Naive thymus-derived CD4-positive, alpha-beta T cell (primary cell): Measurements from ENCODE around the gene KSR1. TPM values are rescaled to one million over a fixed set of nuclear protein-coding genes. Genes with fewer than 3 reads are reported as not detected.
"Not testable (repeated sequence)": the region's sequence is repeated elsewhere in the genome, so short reads cannot be mapped to it uniquely, and the experiment has no call there.

Source experiments
- ATAC-seq: fragments of 150-1000 bp; cut with Tn5 transposase; 2 replicates; pipeline ENCODE4 v1.10.0; 2021; ENCODE audit warnings: mild to moderate bottlenecking, moderate library complexity
- CTCF ChIA-PET: fragments of 350-600 bp; sonication (Branson Sonifier 250); formaldehyde crosslinking; loops from one replicate; lab custom pipeline; 2021; ENCODE audit warnings: antibody characterized with exemption; lab: Charles Lee
- POLR2A ChIA-PET: fragments of 350-600 bp; sonication (Branson Sonifier 250); formaldehyde crosslinking; loops from one replicate; lab custom pipeline; 2021; ENCODE audit warnings: antibody characterized with exemption, inconsistent platforms; lab: Charles Lee
- DNase-seq, 9 donors: peaks; one replicate each; pipeline versions ENCODE4 v3.0.0 to v3.0.0-alpha.2; 2020 to 2022; ENCODE audit warnings: mixed read lengths in 1 of 9
- H3K27ac ChIP-seq: one replicate; pipeline ENCODE4 v1.7.0; 2013; ENCODE audit warnings: mild to moderate bottlenecking, low read depth, low read length, moderate library complexity
- H3K27me3 ChIP-seq, 2 donors: one replicate each; pipeline ENCODE4 v1.7.0; 2013; ENCODE audit warnings: low read length in 2 of 2, mild to moderate bottlenecking in 2 of 2, moderate library complexity in 2 of 2; ENCODE audit not compliant: control insufficient read depth in 2 of 2, insufficient read depth in 2 of 2
- H3K36me3 ChIP-seq, 3 experiments: 1 replicate in 2 of 3; 2 replicates in 1 of 3; pipeline ENCODE4 v1.7.0; 2013; ENCODE audit warnings: low read length in 3 of 3, mild to moderate bottlenecking in 3 of 3, moderate library complexity in 1 of 3; ENCODE audit not compliant: insufficient read depth in 3 of 3, control insufficient read depth in 2 of 3
- H3K4me1 ChIP-seq, 2 donors: one replicate each; pipeline ENCODE4 v1.7.0; 2013; ENCODE audit warnings: low read length in 2 of 2, mild to moderate bottlenecking in 2 of 2, moderate library complexity in 1 of 2; ENCODE audit not compliant: control insufficient read depth in 2 of 2, insufficient read depth in 2 of 2
- H3K4me3 ChIP-seq: 2 replicates; pipeline ENCODE4 v1.7.0; 2013; ENCODE audit warnings: mild to moderate bottlenecking, low read length
- H3K9me3 ChIP-seq, 3 experiments: 1 replicate in 2 of 3; 2 replicates in 1 of 3; pipeline ENCODE4 v1.7.0; 2013; ENCODE audit warnings: low read length in 3 of 3; ENCODE audit not compliant: control insufficient read depth in 2 of 3
- H3K27ac Mint-ChIP-seq, 9 donors: one replicate each; pipeline ENCODE4 v1.8.0; 2020 to 2022; ENCODE audit warnings: mixed read lengths in 9 of 9, mild to moderate bottlenecking in 8 of 9, moderate library complexity in 5 of 9, inconsistent platforms in 2 of 9
- H3K27me3 Mint-ChIP-seq, 5 donors: one replicate each; pipeline ENCODE4 v1.8.0; 2021 to 2022; ENCODE audit warnings: mixed read lengths in 5 of 5, mild to moderate bottlenecking in 1 of 5
- H3K36me3 Mint-ChIP-seq, 5 donors: one replicate each; pipeline ENCODE4 v1.8.0; 2020 to 2022; ENCODE audit warnings: mixed read lengths in 5 of 5, mild to moderate bottlenecking in 3 of 5, inconsistent platforms in 1 of 5
- H3K4me1 Mint-ChIP-seq, 7 donors: one replicate each; pipeline ENCODE4 v1.8.0; 2020 to 2022; ENCODE audit warnings: mixed read lengths in 7 of 7, mild to moderate bottlenecking in 3 of 7, inconsistent platforms in 1 of 7
- H3K4me3 Mint-ChIP-seq, 10 donors: one replicate each; pipeline ENCODE4 v1.8.0; 2020 to 2022; ENCODE audit warnings: mild to moderate bottlenecking in 10 of 10, mixed read lengths in 10 of 10, moderate library complexity in 6 of 10, inconsistent platforms in 2 of 10
- H3K9me3 Mint-ChIP-seq, 11 donors: one replicate each; pipeline ENCODE4 v1.8.0; 2020 to 2022; ENCODE audit warnings: mixed read lengths in 11 of 11, mild to moderate bottlenecking in 4 of 11, inconsistent platforms in 1 of 11, moderate library complexity in 1 of 11
- intact Hi-C, 2 donors: fragments of 100-400 bp; cut with micrococcal nuclease; formaldehyde crosslinking; loops; one replicate each; pipeline ENCODE4 v1.15.1; 2023
- polyA plus RNA-seq, 2 donors: library from polyadenylated mRNA; unstranded; fragments of 300-500 nt; fragmentation: Illumina TruSeq; gene quantifications; one replicate each; pipeline ENCODE4 v1.2.3, GENCODE V29; 2021
- total RNA-seq, 6 experiments: library from RNA in 5 of 6; stranded (reverse) in 5 of 6; gene quantifications; 1 replicate in 5 of 6; 2 replicates in 1 of 6; pipeline ENCODE4 v1.2.3 and lab custom pipeline; 2021 to 2026

The KSR1 gene
- total and polyA plus RNA-seq, 7 experiments from 2014 or later: 0.52 to 96.4 (median 23.3) TPM

DNA sequence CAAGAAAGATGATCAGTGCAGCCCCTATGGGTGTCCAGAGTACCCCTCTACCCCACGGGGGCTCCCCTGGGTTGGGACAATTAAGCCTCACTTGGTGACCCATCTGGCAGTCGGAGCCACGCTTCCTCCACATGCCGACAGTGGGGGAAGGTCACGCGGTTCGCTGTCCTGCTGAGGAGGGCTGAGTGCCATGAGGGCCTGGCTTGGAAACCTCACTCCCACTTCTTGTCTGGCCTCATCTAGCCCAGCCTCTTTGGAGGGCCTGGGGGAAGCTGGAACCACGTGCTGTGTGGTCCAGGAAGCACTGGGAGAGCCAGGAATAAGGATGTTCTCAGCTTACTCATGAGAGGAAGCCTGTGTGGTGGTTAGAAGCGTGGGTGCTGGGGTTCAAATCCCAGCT lies 176.5 kb downstream of the KSR1 start:
- not testable (repeated sequence) for H3K36me3 ChIP-seq, DNase-seq, H3K9me3 ChIP-seq, H3K9me3 Mint-ChIP-seq, ATAC-seq, H3K27me3 ChIP-seq, H3K27ac ChIP-seq, H3K27me3 Mint-ChIP-seq, H3K4me3 ChIP-seq
- Mint-ChIP-seq H3K27ac (peak overlapping the region in 4 of 9 donors; percentile 36 to 65 (median 58)), H3K36me3 (peaks cover 0 to 24% (median 7%) of the 10 kb centered on the region in 5 donors), H3K4me3 (peak overlapping the region; percentile 10 to 96 (median 93)), H3K4me1 (peaks cover 36 to 58% (median 53%) of the 10 kb centered on the region in 7 donors)
- intact Hi-C loops: loop anchor here in 1 of 2 donors (10.0 kb wide), 1 partner anchor 178 kb away; the partner anchor contains the start of gene KSR1
- ChIA-PET POLR2A (interaction anchor here (1.4 kb wide), 1 partner anchor 339 kb away, joined by 4 read pairs; the partner anchor contains the start of gene WSB1), CTCF (interaction anchor here (0.8 to 1.7 kb wide), 2 partner anchors 18 to 31 kb away, joined by 3 read pairs; no protein-coding TSS in a partner anchor)
- peaks cover 13 to 18% of the 10 kb centered on the region in 2 donors for H3K4me1 ChIP-seq

DNA sequence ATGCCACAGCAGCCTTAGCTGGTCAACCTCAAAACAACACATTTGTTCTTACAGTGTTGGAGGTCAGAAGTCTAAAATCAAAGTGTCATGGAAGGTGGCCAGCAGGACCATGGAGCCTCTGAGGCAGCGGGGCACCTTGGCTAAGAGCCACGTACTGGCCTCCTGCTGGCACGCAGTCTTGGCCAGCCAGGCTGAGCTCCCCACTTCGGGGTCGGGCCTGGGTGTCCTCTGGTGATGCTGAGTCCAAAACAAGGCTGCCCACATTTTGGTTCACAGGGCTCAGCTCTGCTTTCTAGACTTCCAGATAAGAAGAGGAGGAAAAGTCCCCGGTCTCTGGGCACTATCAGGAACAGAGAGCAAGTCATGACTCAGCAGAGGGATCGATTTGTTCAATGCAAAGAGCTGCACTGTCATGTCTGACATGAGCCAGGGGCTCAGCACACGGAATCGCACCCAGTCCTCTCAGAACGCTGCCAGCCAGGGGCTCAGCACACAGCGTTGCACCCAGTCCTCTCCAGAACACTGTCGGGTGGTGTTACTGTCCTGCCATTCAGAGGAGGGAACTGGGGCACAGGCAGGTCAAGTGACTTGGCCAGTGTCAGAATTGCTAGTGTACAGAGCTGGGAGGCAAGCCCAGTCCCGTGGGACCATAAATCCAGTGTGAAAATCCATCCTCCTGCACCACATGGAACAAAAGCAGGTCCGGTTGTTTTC lies 177.2 kb downstream of the KSR1 start:
- DNase-seq (no peak), ATAC-seq (no peak)
- H3K4me1 ChIP-seq: peaks cover 13 to 18% of the 10 kb centered on the region in 2 donors
- no peaks in the 10 kb centered on the region for H3K9me3 ChIP-seq
- H3K4me1 Mint-ChIP-seq: peaks cover 36 to 56% (median 53%) of the 10 kb centered on the region in 7 donors
- H3K4me3 Mint-ChIP-seq: peak overlapping the region in 7 of 10 donors; percentile 8 to 95 (median 57)
- H3K27me3 ChIP-seq: no peaks in the 10 kb centered on the region
- peak overlapping the region in 3 of 9 donors; percentile 33 to 65 (median 63) for H3K27ac Mint-ChIP-seq
- no peaks in the 10 kb centered on the region for H3K9me3 Mint-ChIP-seq
- H3K27ac ChIP-seq: no peak overlapping the region
- CTCF ChIA-PET: interaction anchor here (0.8 to 1.7 kb wide), 2 partner anchors 18 to 32 kb away, joined by 3 read pairs; no protein-coding TSS in a partner anchor
- intact Hi-C loops: loop anchor here in 1 of 2 donors (10.0 kb wide), 1 partner anchor 179 kb away; the partner anchor contains the start of gene KSR1
- no peak overlapping the region for H3K4me3 ChIP-seq
- no peaks in the 10 kb centered on the region for H3K27me3 Mint-ChIP-seq
- no peaks in the 10 kb centered on the region for H3K36me3 ChIP-seq
- peaks cover 0 to 24% (median 7%) of the 10 kb centered on the region in 5 donors for H3K36me3 Mint-ChIP-seq
- POLR2A ChIA-PET: interaction anchor here (1.4 kb wide), 1 partner anchor 339 kb away, joined by 4 read pairs; the partner anchor contains the start of gene WSB1

DNA sequence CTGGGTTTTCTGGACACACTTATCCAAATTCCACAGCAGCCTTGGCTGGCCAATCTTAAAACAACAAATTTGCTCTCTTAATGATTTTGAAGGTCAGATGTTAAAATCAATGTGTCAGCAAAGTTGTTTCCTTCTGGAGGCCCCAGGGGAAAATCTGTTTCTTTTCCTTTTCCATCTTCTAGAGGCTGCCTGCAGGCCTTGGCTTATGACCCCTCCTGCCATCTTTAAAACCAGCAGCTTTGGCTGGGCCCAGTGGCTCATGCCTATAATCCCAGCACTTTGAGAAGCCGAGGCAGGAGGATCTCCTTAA lies 177.7 kb downstream of the KSR1 start:
- POLR2A ChIA-PET: interaction anchor here (1.4 kb wide), 1 partner anchor 340 kb away, joined by 4 read pairs; the partner anchor contains the start of gene WSB1
- peaks cover 0 to 25% (median 7%) of the 10 kb centered on the region in 5 donors for H3K36me3 Mint-ChIP-seq
- no peaks in the 10 kb centered on the region for H3K27me3 ChIP-seq
- peaks cover 36 to 56% (median 50%) of the 10 kb centered on the region in 7 donors for H3K4me1 Mint-ChIP-seq
- H3K4me3 ChIP-seq: no peak overlapping the region
- CTCF ChIA-PET: interaction anchor here (1.7 kb wide), 1 partner anchor 32 kb away, joined by 3 read pairs; no protein-coding TSS in a partner anchor
- H3K36me3 ChIP-seq: peaks cover 0 to 4% (median 0%) of the 10 kb centered on the region in 3 experiments
- no peaks in the 10 kb centered on the region for H3K9me3 Mint-ChIP-seq
- DNase-seq (no peak), ATAC-seq (no peak)
- H3K27me3 Mint-ChIP-seq: no peaks in the 10 kb centered on the region
- no peak overlapping the region for H3K27ac ChIP-seq
- peak overlapping the region in 5 of 9 donors; percentile 8 to 61 (median 38) for H3K27ac Mint-ChIP-seq
- intact Hi-C loops: loop anchor here in 1 of 2 donors (10.0 kb wide), 1 partner anchor 179 kb away; the partner anchor contains the start of gene KSR1
- no peaks in the 10 kb centered on the region for H3K9me3 ChIP-seq
- H3K4me3 Mint-ChIP-seq: no peak overlapping the region
- H3K4me1 ChIP-seq: peaks cover 13 to 18% of the 10 kb centered on the region in 2 donors

DNA sequence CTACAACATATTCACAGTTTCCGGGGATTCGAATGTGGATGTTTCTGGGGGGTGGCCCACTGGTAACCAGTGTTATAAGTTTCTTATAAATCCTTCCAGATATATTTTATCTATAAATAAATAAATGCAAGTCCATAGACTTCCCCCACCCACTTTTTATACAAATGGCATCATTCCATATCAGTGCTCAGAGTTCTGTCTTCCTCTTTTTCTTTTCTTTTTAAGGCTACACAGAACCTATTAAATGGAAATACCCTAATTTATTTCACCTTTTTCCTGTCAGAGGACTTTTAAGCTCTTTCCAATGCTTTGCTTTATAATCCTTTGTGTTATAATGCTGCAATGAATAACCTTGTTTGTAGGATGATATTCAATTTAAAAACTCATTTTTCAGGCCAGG lies 178.5 kb downstream of the KSR1 start:
- H3K4me1 Mint-ChIP-seq: peaks cover 34 to 54% (median 46%) of the 10 kb centered on the region in 7 donors
- Histone ChIP-seq H3K4me1 (peaks cover 13 to 18% of the 10 kb centered on the region in 2 donors), H3K36me3 (peaks cover 0 to 11% (median 0%) of the 10 kb centered on the region in 3 experiments), H3K27ac (no peak overlapping the region), H3K4me3 (no peak overlapping the region), H3K27me3 (no peaks in the 10 kb centered on the region), H3K9me3 (no peaks in the 10 kb centered on the region)
- CTCF ChIA-PET: no interaction called here
- H3K9me3 Mint-ChIP-seq: no peaks in the 10 kb centered on the region
- peaks cover 0 to 25% (median 7%) of the 10 kb centered on the region in 5 donors for H3K36me3 Mint-ChIP-seq
- H3K27ac Mint-ChIP-seq: peak overlapping the region in 7 of 9 donors; percentile 13 to 90 (median 61)
- POLR2A ChIA-PET: interaction anchor here (0.6 kb wide), 1 partner anchor 15 kb away, joined by 3 read pairs; no protein-coding TSS in a partner anchor
- no peaks in the 10 kb centered on the region for H3K27me3 Mint-ChIP-seq
- ATAC-seq (no peak), DNase-seq (no peak)
- intact Hi-C loops: loop anchor here in 1 of 2 donors (10.0 kb wide), 1 partner anchor 180 kb away; the partner anchor contains the start of gene KSR1
- peak overlapping the region in 3 of 10 donors; percentile 17 to 64 (median 41) for H3K4me3 Mint-ChIP-seq

DNA sequence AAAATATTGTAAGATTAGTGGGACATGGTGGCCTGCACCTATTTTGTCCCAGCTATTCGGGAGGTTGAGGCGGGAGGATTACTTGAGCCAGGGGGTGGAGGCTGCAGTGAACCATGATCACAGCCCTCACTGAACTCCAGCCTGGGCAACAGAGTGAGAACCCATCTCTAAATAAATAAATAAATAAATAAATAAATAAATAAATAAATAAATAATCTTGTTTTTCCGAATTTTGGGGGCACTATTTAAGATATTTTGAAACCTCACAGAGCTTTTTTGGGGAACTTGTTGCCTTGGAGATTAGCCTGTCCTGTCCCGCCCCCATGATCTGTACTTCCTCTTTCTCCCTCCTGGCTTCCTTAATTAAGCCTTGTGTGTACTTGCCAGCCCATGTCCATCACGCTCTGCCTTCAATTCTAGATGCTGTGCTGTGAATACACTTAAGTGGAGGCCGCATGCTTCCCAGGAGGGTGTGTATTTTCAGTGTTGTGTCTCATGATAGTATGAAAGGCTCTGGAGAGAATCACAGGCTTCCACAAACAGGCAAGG lies 179.1 kb downstream of the KSR1 start:
- peak overlapping the region in 7 of 9 donors; percentile 10 to 74 (median 34) for H3K27ac Mint-ChIP-seq
- POLR2A ChIA-PET: interaction anchor here (0.6 kb wide), 1 partner anchor 15 kb away, joined by 3 read pairs; no protein-coding TSS in a partner anchor
- H3K4me3 ChIP-seq: no peak overlapping the region
- no peak for DNase-seq
- peak; percentile 58 for ATAC-seq
- H3K4me1 ChIP-seq: peaks cover 13% of the 10 kb centered on the region in 2 donors
- H3K4me3 Mint-ChIP-seq: no peak overlapping the region
- CTCF ChIA-PET: no interaction called here
- peaks cover 29 to 48% (median 40%) of the 10 kb centered on the region in 7 donors for H3K4me1 Mint-ChIP-seq
- no peaks in the 10 kb centered on the region for H3K9me3 Mint-ChIP-seq
- no peaks in the 10 kb centered on the region for H3K9me3 ChIP-seq
- intact Hi-C loops: loop anchor here in 1 of 2 donors (10.0 kb wide), 1 partner anchor 181 kb away; the partner anchor contains the start of gene KSR1
- peaks cover 0 to 25% (median 7%) of the 10 kb centered on the region in 5 donors for H3K36me3 Mint-ChIP-seq
- no peaks in the 10 kb centered on the region for H3K27me3 Mint-ChIP-seq
- no peak overlapping the region for H3K27ac ChIP-seq
- H3K36me3 ChIP-seq: peaks cover 0 to 17% (median 0%) of the 10 kb centered on the region in 3 experiments
- H3K27me3 ChIP-seq: no peaks in the 10 kb centered on the region

DNA sequence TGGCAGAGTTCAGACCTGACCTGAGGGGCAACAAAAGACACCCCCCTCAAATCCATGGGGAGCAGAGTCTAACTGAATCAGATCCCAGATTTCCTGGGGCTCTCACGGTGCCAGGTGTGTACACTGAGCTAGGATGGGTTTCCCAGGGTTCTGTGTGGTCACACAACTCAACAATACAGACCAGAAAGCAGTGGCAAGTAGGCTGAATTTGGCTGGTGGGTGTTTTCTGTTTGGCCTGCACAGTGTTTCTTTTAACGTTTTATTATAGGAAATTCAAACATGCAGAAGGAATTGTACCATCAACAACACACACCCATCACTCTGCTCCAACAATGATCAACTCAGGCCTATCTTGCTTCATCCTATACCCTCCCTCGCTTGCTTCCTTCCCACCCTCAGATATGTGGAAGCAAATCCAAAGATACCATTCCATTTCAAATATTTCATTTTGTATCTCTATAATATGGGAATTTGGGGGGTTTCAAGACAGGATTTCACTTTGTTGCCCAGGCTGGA lies 179.8 kb downstream of the KSR1 start:
- H3K9me3 Mint-ChIP-seq, H3K4me3 Mint-ChIP-seq, POLR2A ChIA-PET, ATAC-seq, H3K4me3 ChIP-seq, H3K27ac ChIP-seq, H3K9me3 ChIP-seq, DNase-seq, H3K4me1 ChIP-seq, H3K27me3 Mint-ChIP-seq, H3K27me3 ChIP-seq: not testable (repeated sequence)
- H3K36me3 Mint-ChIP-seq: peaks cover 0 to 21% (median 9%) of the 10 kb centered on the region in 5 donors
- CTCF ChIA-PET: interaction anchor here (1.0 kb wide), 1 partner anchor 16 kb away, joined by 3 read pairs; no protein-coding TSS in a partner anchor
- intact Hi-C loops: loop anchor here in 1 of 2 donors (10.0 kb wide), 1 partner anchor 181 kb away; the partner anchor contains the start of gene KSR1
- H3K36me3 ChIP-seq: peaks cover 0 to 24% (median 4%) of the 10 kb centered on the region in 3 experiments
- peak overlapping the region in 2 of 9 donors; percentile 10 to 61 for H3K27ac Mint-ChIP-seq
- H3K4me1 Mint-ChIP-seq: peaks cover 22 to 41% (median 34%) of the 10 kb centered on the region in 7 donors
